Neural progenitor cell (in vitro differentiated cells): ENCODE results near the gene ATP8B4. TPM values are rescaled to one million over a fixed set of nuclear protein-coding genes. Genes with fewer than 3 reads are reported as not detected.

Experiments used
- DNase-seq: peaks from one replicate; pipeline ENCODE4 v3.0.0-alpha.2; 2016; ENCODE audit warnings: low spot score
- H2AFZ ChIP-seq: fragments of 200-600 bp; sonication (generic); replicated peaks from 2 replicates; pipeline ENCODE4 v1.6.1; 2016; ENCODE audit warnings: antibody characterized with exemption
- H3F3A ChIP-seq: fragments of 200-600 bp; sonication (generic); 2 replicates; pipeline ENCODE4 v1.6.1; 2016; ENCODE audit warnings: antibody characterized with exemption, low read depth
- H3K27ac ChIP-seq: fragments of 200-600 bp; sonication (generic); 2 replicates; pipeline ENCODE4 v1.5.1; 2016; ENCODE audit warnings: mild to moderate bottlenecking
- H3K27me3 ChIP-seq: fragments of 200-600 bp; sonication (generic); 2 replicates; pipeline ENCODE4 v1.6.1; 2016; ENCODE audit warnings: mild to moderate bottlenecking, moderate library complexity
- H3K36me3 ChIP-seq: fragments of 200-600 bp; sonication (generic); 2 replicates; pipeline ENCODE4 v1.5.1; 2016
- H3K4me1 ChIP-seq: fragments of 200-600 bp; sonication (generic); 2 replicates; pipeline ENCODE4 v1.6.1; 2016; ENCODE audit warnings: mixed run types
- H3K4me2 ChIP-seq: fragments of 200-600 bp; sonication (generic); 2 replicates; pipeline ENCODE4 v1.6.1; 2016
- H3K4me3 ChIP-seq: fragments of 200-600 bp; sonication (generic); 2 replicates; pipeline ENCODE4 v1.5.1; 2016
- H3K79me2 ChIP-seq: fragments of 200-600 bp; sonication (generic); 2 replicates; pipeline ENCODE4 v1.6.1; 2016; ENCODE audit warnings: low read depth
- H3K9ac ChIP-seq: fragments of 200-600 bp; sonication (generic); 2 replicates; pipeline ENCODE4 v1.6.1; 2016
- H3K9me3 ChIP-seq: fragments of 200-600 bp; sonication (generic); 2 replicates; pipeline ENCODE4 v1.5.1; 2016; ENCODE audit warnings: low read depth
- H4K20me1 ChIP-seq: fragments of 200-600 bp; sonication (generic); 2 replicates; pipeline ENCODE4 v1.6.1; 2016; ENCODE audit warnings: low read depth
- H3K27ac Mint-ChIP-seq: 3 replicates; pipeline ENCODE4 v1.8.0; 2021; ENCODE audit warnings: mixed read lengths
- H3K27me3 Mint-ChIP-seq: 2 replicates; pipeline ENCODE4 v1.8.0; 2022; ENCODE audit warnings: low read depth, mild to moderate bottlenecking, inconsistent platforms, moderate library complexity, mixed read lengths; ENCODE audit not compliant: insufficient read depth
- H3K36me3 Mint-ChIP-seq: 3 replicates; pipeline ENCODE4 v1.8.0; 2021; ENCODE audit warnings: mixed read lengths
- H3K4me1 Mint-ChIP-seq: 3 replicates; pipeline ENCODE4 v1.8.0; 2021; ENCODE audit warnings: mixed read lengths
- H3K4me3 Mint-ChIP-seq: 3 replicates; pipeline ENCODE4 v1.8.0; 2021; ENCODE audit warnings: mild to moderate bottlenecking, moderate library complexity, mixed read lengths
- H3K9me3 Mint-ChIP-seq: 3 replicates; pipeline ENCODE4 v1.8.0; 2020; ENCODE audit warnings: mixed read lengths
- CTCF ChIP-seq: fragments of 200-600 bp; sonication (generic); IDR thresholded peaks from 2 replicates; pipeline ENCODE4 v1.5.1; 2017; ENCODE audit warnings: antibody characterized with exemption, mild to moderate bottlenecking
- EZH2 ChIP-seq: fragments of 200-600 bp; sonication (generic); IDR thresholded peaks from 2 replicates; pipeline ENCODE4 v1.6.1; 2017; ENCODE audit warnings: antibody characterized with exemption, mild to moderate bottlenecking, moderate library complexity
- EZH2phosphoT487 ChIP-seq: fragments of 200-600 bp; sonication (generic); IDR thresholded peaks from 2 replicates; pipeline ENCODE4 v1.6.1; 2017; ENCODE audit warnings: antibody characterized with exemption
- total RNA-seq: library from RNA; depleted of rRNA; stranded (reverse); fragments of >200 nt; gene quantifications from 2 replicates; pipeline ENCODE4 v1.2.3, GENCODE V29; 2015; ENCODE audit warnings: low replicate concordance

ATP8B4 gene
- total RNA-seq, 1 donor from 2014 or later: 2.7 TPM

GRCh38 chr15:49813625-49814024 is 305.4 kb downstream of the ATP8B4 start:
- peaks cover 2% of the 10 kb centered on the region for H3K27me3 Mint-ChIP-seq
- Histone ChIP-seq H3K36me3 (no peaks in the 10 kb centered on the region), H3K27me3 (no peaks in the 10 kb centered on the region), H3F3A (no peaks in the 10 kb centered on the region), H3K4me2 (no peak overlapping the region), H3K79me2 (no peaks in the 10 kb centered on the region), H3K9me3 (no peaks in the 10 kb centered on the region), H2AFZ (no peak overlapping the region), H3K4me1 (no peaks in the 10 kb centered on the region), H3K4me3 (no peak overlapping the region), H3K9ac (no peak overlapping the region), H3K27ac (no peak overlapping the region), H4K20me1 (no peaks in the 10 kb centered on the region)
- TF ChIP-seq EZH2: no peak
- no peak for TF ChIP-seq CTCF
- TF ChIP-seq EZH2phosphoT487: no peak
- H3K36me3 Mint-ChIP-seq: no peaks in the 10 kb centered on the region
- H3K27ac Mint-ChIP-seq: no peak overlapping the region
- no peak for DNase-seq
- no peaks in the 10 kb centered on the region for H3K4me1 Mint-ChIP-seq
- no peaks in the 10 kb centered on the region for H3K9me3 Mint-ChIP-seq
- H3K4me3 Mint-ChIP-seq: no peak overlapping the region

- H3K27me3 ChIP-seq: no peaks in the 10 kb centered on the region
- H3F3A ChIP-seq: no peaks in the 10 kb centered on the region
- H3K4me3 ChIP-seq: no peak overlapping the region
- H3K79me2 ChIP-seq: no peaks in the 10 kb centered on the region
- no peaks in the 10 kb centered on the region for H3K4me1 ChIP-seq
- DNase-seq: no peak
- Mint-ChIP-seq H3K9me3 (no peaks in the 10 kb centered on the region), H3K4me1 (no peaks in the 10 kb centered on the region), H3K36me3 (no peaks in the 10 kb centered on the region), H3K4me3 (no peak overlapping the region), H3K27ac (no peak overlapping the region), H3K27me3 (no peaks in the 10 kb centered on the region)
- H3K27ac ChIP-seq: no peak overlapping the region
- H3K36me3 ChIP-seq: no peaks in the 10 kb centered on the region
- no peaks in the 10 kb centered on the region for H4K20me1 ChIP-seq
- no peak overlapping the region for H3K4me2 ChIP-seq
- H3K9ac ChIP-seq: no peak overlapping the region
- H2AFZ ChIP-seq: no peak overlapping the region
- H3K9me3 ChIP-seq: no peaks in the 10 kb centered on the region
- TF ChIP-seq EZH2phosphoT487 (no peak), CTCF (no peak), EZH2 (no peak)
Measured at GRCh38 chr15:49810720-49811119, 308.3 kb downstream of the ATP8B4 start.

- Histone ChIP-seq H3K36me3 (no peaks in the 10 kb centered on the region), H3K79me2 (no peaks in the 10 kb centered on the region), H3F3A (no peaks in the 10 kb centered on the region), H3K27me3 (no peaks in the 10 kb centered on the region), H3K4me1 (no peaks in the 10 kb centered on the region), H3K4me3 (no peak overlapping the region), H3K4me2 (no peak overlapping the region), H3K27ac (no peak overlapping the region), H2AFZ (peak overlapping the region; percentile 81), H3K9ac (no peak overlapping the region), H3K9me3 (no peaks in the 10 kb centered on the region), H4K20me1 (no peaks in the 10 kb centered on the region)
- TF ChIP-seq EZH2phosphoT487: no peak
- TF ChIP-seq CTCF: no peak
- no peak for TF ChIP-seq EZH2
- H3K4me1 Mint-ChIP-seq: no peaks in the 10 kb centered on the region
- no peak overlapping the region for H3K4me3 Mint-ChIP-seq
- DNase-seq: no peak
- no peak overlapping the region for H3K27ac Mint-ChIP-seq
- no peaks in the 10 kb centered on the region for H3K9me3 Mint-ChIP-seq
- H3K36me3 Mint-ChIP-seq: no peaks in the 10 kb centered on the region
- no peaks in the 10 kb centered on the region for H3K27me3 Mint-ChIP-seq
Measured at GRCh38 chr15:49809894-49810609, 309.0 kb downstream of the ATP8B4 start.
